Vagina (tissue), 2 donors: ENCODE results near the gene SLC49A3.

ENCODE experiments used
- POLR2A ChIP-seq, 2 donors: fragments of 450-650 bp; IDR thresholded peaks; one replicate each; pipeline ENCODE4 v1.6.1; 2017; ENCODE audit warnings: antibody characterized with exemption in 2 of 2, mild to moderate bottlenecking in 2 of 2, moderate library complexity in 2 of 2
- POLR2AphosphoS5 ChIP-seq, 2 donors: sonication (generic); formaldehyde crosslinking; IDR thresholded peaks; one replicate each; pipeline ENCODE4 v1.9.0; 2017; ENCODE audit warnings: antibody characterized with exemption in 2 of 2, mild to moderate bottlenecking in 2 of 2, low read depth in 1 of 2; ENCODE audit not compliant: insufficient read depth in 1 of 2
- TF ChIP-seq, protein P1 (sequence below), 3 experiments: fragments of 450-650 bp in 2 of 3; fragments of 200-600 bp in 1 of 3; sonication (generic) in 1 of 3; IDR thresholded peaks; one replicate each; pipeline ENCODE4 v1.5.1; 2017 to 2019; ENCODE audit warnings: antibody characterized with exemption in 3 of 3, mild to moderate bottlenecking in 2 of 3, moderate library complexity in 2 of 3

GRCh38 chr4:712916-713632 is 24.1 kb upstream of the SLC49A3 start:
- TF ChIP-seq, protein P1, sequence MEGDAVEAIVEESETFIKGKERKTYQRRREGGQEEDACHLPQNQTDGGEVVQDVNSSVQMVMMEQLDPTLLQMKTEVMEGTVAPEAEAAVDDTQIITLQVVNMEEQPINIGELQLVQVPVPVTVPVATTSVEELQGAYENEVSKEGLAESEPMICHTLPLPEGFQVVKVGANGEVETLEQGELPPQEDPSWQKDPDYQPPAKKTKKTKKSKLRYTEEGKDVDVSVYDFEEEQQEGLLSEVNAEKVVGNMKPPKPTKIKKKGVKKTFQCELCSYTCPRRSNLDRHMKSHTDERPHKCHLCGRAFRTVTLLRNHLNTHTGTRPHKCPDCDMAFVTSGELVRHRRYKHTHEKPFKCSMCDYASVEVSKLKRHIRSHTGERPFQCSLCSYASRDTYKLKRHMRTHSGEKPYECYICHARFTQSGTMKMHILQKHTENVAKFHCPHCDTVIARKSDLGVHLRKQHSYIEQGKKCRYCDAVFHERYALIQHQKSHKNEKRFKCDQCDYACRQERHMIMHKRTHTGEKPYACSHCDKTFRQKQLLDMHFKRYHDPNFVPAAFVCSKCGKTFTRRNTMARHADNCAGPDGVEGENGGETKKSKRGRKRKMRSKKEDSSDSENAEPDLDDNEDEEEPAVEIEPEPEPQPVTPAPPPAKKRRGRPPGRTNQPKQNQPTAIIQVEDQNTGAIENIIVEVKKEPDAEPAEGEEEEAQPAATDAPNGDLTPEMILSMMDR (IDR thresholded peaks at IDR 0.05) = no peak
- TF ChIP-seq POLR2A (IDR thresholded peaks at IDR 0.05) = no peak
- TF ChIP-seq POLR2AphosphoS5 (IDR thresholded peaks at IDR 0.05; ENCODE audit: insufficient read depth in 1 of 2, low read depth in 1 of 2) = no peak
